ENCODE data around the gene TBC1D14. TPM values are rescaled to one million over a fixed set of nuclear protein-coding genes. Genes with fewer than 3 reads are reported as not detected.

TBC1D14 gene
- total and polyA plus RNA-seq, 2 of the 4 experiments (the other 2 are of a cell fraction): 31.7 to 40.7 TPM

DNA sequence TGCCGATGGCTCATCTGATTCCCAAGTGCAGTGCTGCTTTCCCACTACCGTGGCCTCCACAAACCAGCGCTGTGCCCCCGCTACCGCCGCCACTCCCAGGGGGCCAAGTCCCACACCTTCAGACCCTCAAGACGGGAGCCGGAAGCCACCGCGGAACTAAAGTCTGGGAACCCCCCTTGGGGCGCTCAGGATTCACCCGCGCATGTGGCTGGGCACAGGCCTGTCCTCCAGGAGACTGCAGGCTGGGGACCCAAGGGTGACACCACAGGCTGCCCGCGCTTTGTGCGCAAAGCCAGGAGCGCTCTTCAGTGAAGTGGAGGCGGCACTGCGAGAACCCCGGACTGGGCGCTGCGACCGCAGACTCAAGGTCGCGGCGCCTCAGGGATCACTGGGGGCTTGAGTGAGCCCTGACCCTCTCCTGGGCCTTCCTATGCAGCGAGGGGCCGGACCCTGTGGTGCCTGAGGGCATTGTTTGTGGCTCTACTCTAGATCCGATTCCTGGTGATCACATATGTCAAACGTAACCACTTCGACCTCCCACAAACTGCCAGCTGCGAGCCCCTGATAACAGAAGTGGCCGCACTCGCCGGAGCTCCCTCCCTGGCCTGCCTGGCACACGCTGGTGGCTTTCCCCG is 20.4 kb upstream of the TBC1D14 start:
- intact Hi-C loops (cut with micrococcal nuclease) (no loop called here), dilution Hi-C loops (cut with HindIII; ENCODE audit: low sequenced_read_pairs, unreplicated experiment) (no loop called here), in situ Hi-C loops (cut with MboI; ENCODE audit: low sequenced_read_pairs) (no loop called here)
- CTCF ChIA-PET: no interaction called here
- Histone ChIP-seq H2BK20ac (ENCODE audit: low read depth, low read length) (no peak overlapping the region), H3K4ac (ENCODE audit: low read depth, low read length) (no peak overlapping the region), H4K91ac (ENCODE audit: insufficient read depth, low read depth, low read length) (no peak overlapping the region), H3K27me3 (ENCODE audit: control insufficient read depth, insufficient read depth, low read length) (no peaks in the 10 kb centered on the region), H2BK15ac (ENCODE audit: low read depth, low read length) (no peak overlapping the region), H3K18ac (ENCODE audit: low read depth, low read length) (no peak overlapping the region), H2AK9ac (replicated peaks; ENCODE audit: low read depth, low read length, poor library complexity) (no peak overlapping the region), H3K9ac (ENCODE audit: low read depth, low read length) (no peak overlapping the region), H3K27ac (ENCODE audit: insufficient read depth, low read length) (no peak overlapping the region), H3K9me1 (ENCODE audit: insufficient read depth, low read length) (peaks cover 13% of the 10 kb centered on the region), H3K4me2 (ENCODE audit: low read depth, low read length) (no peak overlapping the region), H3K79me1 (ENCODE audit: low read depth in 1 of 2, low read length in 2 of 2) (peaks cover 0 to 13% of the 10 kb centered on the region in 2 experiments; a peak in 1 of 4 replicates), H3K23ac (ENCODE audit: low read depth, low read length) (no peak overlapping the region), H2AFZ (replicated peaks; ENCODE audit: low read length, poor library complexity) (no peak overlapping the region), H4K20me1 (ENCODE audit: insufficient read depth, low read length) (no peaks in the 10 kb centered on the region), H3K14ac (replicated peaks; ENCODE audit: low read depth, low read length) (no peak overlapping the region), H4K5ac (ENCODE audit: low read depth, low read length) (no peak overlapping the region), H2AK5ac (ENCODE audit: low read depth, low read length) (no peak overlapping the region), H3K9me3 (ENCODE audit: control insufficient read depth, insufficient read depth, low read length) (no peaks in the 10 kb centered on the region), H2BK120ac (ENCODE audit: low read depth, low read length) (no peak overlapping the region), H3K4me1 (ENCODE audit: control insufficient read depth, insufficient read depth, low read length) (peaks cover 25% of the 10 kb centered on the region), H3K4me3 (ENCODE audit: insufficient read depth, low read depth, low read length) (no peak overlapping the region), H4K8ac (ENCODE audit: low read depth in 2 of 2, low read length in 2 of 2) (no peak overlapping the region), H3K36me3 (ENCODE audit: control insufficient read depth, insufficient read depth, low read length) (no peaks in the 10 kb centered on the region), H2BK5ac (ENCODE audit: low read depth, low read length, poor library complexity, severe bottlenecking) (no peak overlapping the region), H3K56ac (ENCODE audit: extremely low read depth, insufficient read depth, low read length) (no peak overlapping the region)
- POLR2A ChIA-PET (ENCODE audit: unreplicated experiment): no interaction called here
- TF ChIP-seq MXI1 (IDR thresholded peaks at IDR 0.05; ENCODE audit: borderline replicate concordance, low read depth, low read length) (no peak), RAD21 (IDR thresholded peaks at IDR 0.05; ENCODE audit: low read length) (no peak), NFE2L2 (IDR thresholded peaks at IDR 0.05; ENCODE audit: low read depth, low read length) (no peak), MAFK (IDR thresholded peaks at IDR 0.05; ENCODE audit: low read depth, low read length) (no peak), SMC3 (IDR thresholded peaks at IDR 0.05; ENCODE audit: low read depth, low read length) (no peak), ELK1 (IDR thresholded peaks at IDR 0.05; ENCODE audit: borderline replicate concordance, low read depth, low read length) (no peak), FOS (IDR thresholded peaks at IDR 0.05; ENCODE audit: low read depth, low read length) (no peak), RFX5 (IDR thresholded peaks at IDR 0.05; ENCODE audit: low read depth, low read length) (no peak), MAZ (IDR thresholded peaks at IDR 0.05; ENCODE audit: borderline replicate concordance, low read depth, low read length) (no peak)
- ATAC-seq (ENCODE audit: low read depth) (no peak), DNase-seq (no peak)
- WGBS, 2 experiments (ENCODE audit: extremely low coverage in 2 of 2, insufficient read length in 1 of 2): 95% methylated on average over 25 of the region's 37 CpGs; no CpG with 5 or more reads in 1 of the 2 experiments
- BruUV-seq (replicated peaks): no TSS peak
